ENCODE data around the gene CACNA1S.

Gene CACNA1S

DNA sequence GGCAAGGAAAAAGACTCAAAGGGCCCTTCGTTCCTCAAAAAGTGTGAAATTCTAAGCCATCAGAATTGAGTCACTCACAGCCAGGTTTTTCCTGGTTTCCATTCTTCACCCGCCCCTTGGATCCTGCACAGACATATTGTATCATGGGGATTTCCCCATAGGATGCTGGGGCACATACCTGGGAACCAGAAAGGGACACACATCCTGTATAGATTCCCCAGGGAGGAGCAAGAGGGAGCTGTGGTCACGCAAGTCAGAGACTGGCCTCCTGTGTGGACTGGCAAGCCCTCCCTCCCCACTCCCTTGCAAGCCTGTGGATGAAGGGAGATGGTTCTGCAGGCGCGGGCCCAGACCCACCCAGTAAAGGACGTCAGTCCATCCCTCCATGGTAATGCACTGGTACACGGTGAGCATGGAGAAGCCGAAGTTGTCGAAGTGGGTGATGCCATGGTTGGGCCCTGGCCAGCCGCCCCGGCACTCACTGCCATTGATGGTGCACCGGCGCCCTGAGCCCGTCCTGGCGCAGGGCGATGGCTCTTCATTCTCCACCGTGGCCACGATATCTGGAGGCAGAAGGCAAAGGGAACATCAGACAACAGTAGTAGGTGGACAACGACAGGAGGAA lies 23.2 kb downstream of the CACNA1S start:
- TF ChIP-seq Cebpa-rat (IDR thresholded peaks at IDR 0.05): no peak
- no peaks in the 10 kb centered on the region for H3K27me3 ChIP-seq

GRCh38 chr1:201088395-201088794 lies 23.8 kb downstream of the CACNA1S start:
- no peaks in the 10 kb centered on the region for H3K36me3 ChIP-seq
- no peak overlapping the region for H3K4me2 ChIP-seq
- no peaks in the 10 kb centered on the region for H3K9me3 ChIP-seq
- no peak overlapping the region for H3K9ac ChIP-seq
- no peak for TF ChIP-seq Cebpa-rat (IDR thresholded peaks at IDR 0.05)
- H3K27ac ChIP-seq: no peak overlapping the region
- H4K20me1 ChIP-seq: no peaks in the 10 kb centered on the region
- H3K4me3 ChIP-seq: no peak overlapping the region
- H3K4me1 ChIP-seq: peaks cover 26% of the 10 kb centered on the region
- no peaks in the 10 kb centered on the region for H3K27me3 ChIP-seq

More for the DNA sequence above, 23.2 kb downstream of the CACNA1S start:
- Histone ChIP-seq H3K4me3 (no peak overlapping the region), H3K9me3 (no peaks in the 10 kb centered on the region), H3K4me2 (no peak overlapping the region), H3K27ac (no peak overlapping the region), H3K9ac (no peak overlapping the region), H3K36me3 (no peaks in the 10 kb centered on the region), H4K20me1 (no peaks in the 10 kb centered on the region), H3K4me1 (peaks cover 24% of the 10 kb centered on the region)

DNA sequence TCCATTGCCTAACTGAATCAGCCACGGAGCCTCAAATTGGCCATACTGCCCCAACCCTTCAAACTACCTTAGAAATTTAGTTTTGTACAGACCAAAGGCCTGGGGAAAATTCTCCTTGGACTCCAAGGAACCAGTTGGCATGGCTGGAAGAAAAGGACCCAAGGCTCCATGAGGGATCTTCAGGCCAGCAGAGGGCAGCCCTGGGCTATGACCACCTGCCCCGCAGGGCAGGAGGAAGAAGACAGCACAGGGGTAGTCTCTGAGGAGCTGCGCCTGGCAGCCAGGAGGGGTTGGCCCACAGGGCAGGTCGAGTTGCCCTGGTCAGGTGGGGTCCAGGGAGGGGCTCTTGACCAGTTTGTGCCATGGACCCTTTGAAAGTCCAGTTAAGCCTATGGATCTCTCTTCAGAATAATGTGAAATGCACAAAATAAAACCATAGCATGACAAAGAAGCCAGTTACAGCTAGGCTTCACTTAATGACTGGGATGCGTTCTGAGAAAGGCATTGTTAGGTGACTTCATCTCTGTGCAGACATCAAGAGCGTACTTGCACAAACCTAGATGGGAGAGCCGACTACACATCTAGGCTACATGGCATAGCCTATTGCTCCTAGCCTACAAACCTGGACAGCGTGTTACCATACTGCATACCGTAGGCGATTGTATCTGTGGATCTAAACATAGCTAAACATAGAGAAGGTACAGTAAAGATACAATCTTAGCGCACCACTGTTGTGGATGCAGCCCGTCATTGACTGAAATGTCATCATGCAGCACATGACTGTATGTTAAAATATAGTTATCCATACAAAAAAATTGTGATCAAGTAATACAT lies 26.1 kb downstream of the CACNA1S start:
- Histone ChIP-seq H3K4me1 (peaks cover 26% of the 10 kb centered on the region), H3K36me3 (no peaks in the 10 kb centered on the region), H4K20me1 (no peaks in the 10 kb centered on the region), H3K27ac (no peak overlapping the region), H3K9ac (no peak overlapping the region), H3K9me3 (no peaks in the 10 kb centered on the region), H3K27me3 (no peaks in the 10 kb centered on the region), H3K4me2 (peak overlapping the region; percentile 7; the same call in 1 of the 2 replicates), H3K4me3 (no peak overlapping the region)
- no peak for TF ChIP-seq Cebpa-rat (IDR thresholded peaks at IDR 0.05)

DNA sequence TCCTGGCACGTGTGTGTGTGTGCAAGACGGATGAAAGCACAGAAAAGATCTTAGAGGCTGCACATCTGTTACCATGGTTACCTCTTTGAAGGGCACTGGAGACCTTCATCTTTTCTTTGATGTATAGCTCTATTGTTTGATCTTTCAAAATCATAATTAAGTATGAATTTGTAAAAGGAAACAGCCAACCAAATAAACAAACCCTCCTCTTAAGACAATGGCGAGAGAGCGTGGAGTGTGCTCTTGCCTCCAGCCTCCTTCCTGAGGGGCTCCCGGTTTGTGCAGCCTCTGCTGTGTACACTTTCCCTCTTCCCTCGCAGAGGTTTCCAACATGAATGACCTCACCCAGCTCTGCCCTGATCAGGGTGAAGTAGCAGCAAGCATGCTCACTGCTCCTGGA lies 27.9 kb downstream of the CACNA1S start:
- Histone ChIP-seq H3K9ac (no peak overlapping the region), H3K4me1 (peaks cover 31% of the 10 kb centered on the region), H3K27me3 (no peaks in the 10 kb centered on the region), H3K4me2 (peak overlapping the region; percentile 59), H4K20me1 (no peaks in the 10 kb centered on the region), H3K36me3 (no peaks in the 10 kb centered on the region), H3K9me3 (no peaks in the 10 kb centered on the region), H3K4me3 (no peak overlapping the region), H3K27ac (no peak overlapping the region)
- no peak for TF ChIP-seq Cebpa-rat (IDR thresholded peaks at IDR 0.05)

DNA sequence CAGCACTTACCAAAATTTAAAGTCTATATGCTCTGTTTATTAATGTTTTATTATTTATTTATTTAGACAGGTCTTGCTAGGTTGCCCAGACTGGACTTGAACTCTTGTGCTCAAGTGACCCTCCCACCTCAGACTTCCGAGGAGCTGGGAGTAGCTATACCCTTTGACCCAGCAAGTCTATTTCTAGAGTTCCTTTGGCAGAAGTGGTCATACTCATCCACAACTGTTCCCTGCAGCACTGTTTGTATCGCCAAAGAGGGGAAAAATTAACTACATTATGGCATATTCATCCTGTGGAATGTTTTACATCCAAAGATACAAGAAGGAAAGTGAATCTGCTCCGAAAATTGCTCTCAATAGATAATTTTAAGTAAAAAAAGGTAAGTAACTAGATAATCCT lies 28.5 kb downstream of the CACNA1S start:
- H3K9me3 ChIP-seq: no peaks in the 10 kb centered on the region
- no peak overlapping the region for H3K4me3 ChIP-seq
- H4K20me1 ChIP-seq: no peaks in the 10 kb centered on the region
- no peak for TF ChIP-seq Cebpa-rat (IDR thresholded peaks at IDR 0.05)
- H3K4me2 ChIP-seq: no peak overlapping the region
- H3K27me3 ChIP-seq: no peaks in the 10 kb centered on the region
- no peak overlapping the region for H3K9ac ChIP-seq
- no peak overlapping the region for H3K27ac ChIP-seq
- peaks cover 31% of the 10 kb centered on the region for H3K4me1 ChIP-seq
- no peaks in the 10 kb centered on the region for H3K36me3 ChIP-seq

DNA sequence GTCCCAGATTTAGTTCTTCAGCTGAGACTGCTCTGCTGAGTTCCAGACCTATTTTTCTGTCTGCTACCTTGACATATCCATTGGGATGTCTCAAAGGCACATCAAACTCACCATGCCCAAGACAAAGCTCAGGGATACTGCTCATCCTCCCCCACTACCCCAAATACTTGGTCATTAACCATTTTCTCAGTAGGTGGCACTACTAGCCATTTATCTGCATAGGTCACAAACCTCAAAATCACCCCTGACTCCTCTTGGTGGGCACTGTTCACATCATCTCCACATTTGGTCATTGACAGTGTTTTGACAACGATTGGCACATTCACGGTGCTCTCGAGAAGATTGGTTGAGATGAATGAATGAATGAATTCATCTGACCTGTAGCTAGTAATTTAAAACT lies 32.1 kb downstream of the CACNA1S start:
- no peaks in the 10 kb centered on the region for H3K36me3 ChIP-seq
- no peaks in the 10 kb centered on the region for H3K27me3 ChIP-seq
- no peaks in the 10 kb centered on the region for H4K20me1 ChIP-seq
- peaks cover 27% of the 10 kb centered on the region for H3K4me1 ChIP-seq
- no peaks in the 10 kb centered on the region for H3K9me3 ChIP-seq
- TF ChIP-seq Cebpa-rat (IDR thresholded peaks at IDR 0.05): no peak
- no peak overlapping the region for H3K4me2 ChIP-seq
- no peak overlapping the region for H3K4me3 ChIP-seq
- no peak overlapping the region for H3K27ac ChIP-seq
- H3K9ac ChIP-seq: no peak overlapping the region

- Histone ChIP-seq H3K4me1 (peaks cover 14% of the 10 kb centered on the region), H3K27me3 (no peaks in the 10 kb centered on the region), H3K36me3 (no peaks in the 10 kb centered on the region), H3K4me3 (no peak overlapping the region), H4K20me1 (no peaks in the 10 kb centered on the region), H3K9me3 (no peaks in the 10 kb centered on the region), H3K4me2 (0 out of 2 replicates have a peak overlapping the region, but pooled peaks have one; percentile 12), H3K9ac (no peak overlapping the region), H3K27ac (no peak overlapping the region)
- TF ChIP-seq Cebpa-rat (IDR thresholded peaks at IDR 0.05): no peak
Measured at GRCh38 chr1:201077736-201078135, 34.5 kb downstream of the CACNA1S start.

- H3K27me3 ChIP-seq: no peaks in the 10 kb centered on the region
- no peak overlapping the region for H3K4me3 ChIP-seq
- no peak for TF ChIP-seq Cebpa-rat (IDR thresholded peaks at IDR 0.05)
- peaks cover 14% of the 10 kb centered on the region for H3K4me1 ChIP-seq
- no peak overlapping the region for H3K27ac ChIP-seq
- no peaks in the 10 kb centered on the region for H3K36me3 ChIP-seq
- H3K9me3 ChIP-seq: no peaks in the 10 kb centered on the region
- no peak overlapping the region for H3K9ac ChIP-seq
- no peaks in the 10 kb centered on the region for H4K20me1 ChIP-seq
- H3K4me2 ChIP-seq: no peak overlapping the region
Measured at GRCh38 chr1:201077116-201077515, 35.1 kb downstream of the CACNA1S start.

GRCh38 chr1:201076092-201076491 lies 36.1 kb downstream of the CACNA1S start:
- no peak overlapping the region for H3K4me2 ChIP-seq
- H3K36me3 ChIP-seq: no peaks in the 10 kb centered on the region
- H3K4me3 ChIP-seq: no peak overlapping the region
- H4K20me1 ChIP-seq: no peaks in the 10 kb centered on the region
- no peak overlapping the region for H3K9ac ChIP-seq
- H3K27me3 ChIP-seq: no peaks in the 10 kb centered on the region
- no peak overlapping the region for H3K27ac ChIP-seq
- H3K4me1 ChIP-seq: peaks cover 21% of the 10 kb centered on the region
- no peaks in the 10 kb centered on the region for H3K9me3 ChIP-seq
- TF ChIP-seq Cebpa-rat (IDR thresholded peaks at IDR 0.05): no peak

DNA sequence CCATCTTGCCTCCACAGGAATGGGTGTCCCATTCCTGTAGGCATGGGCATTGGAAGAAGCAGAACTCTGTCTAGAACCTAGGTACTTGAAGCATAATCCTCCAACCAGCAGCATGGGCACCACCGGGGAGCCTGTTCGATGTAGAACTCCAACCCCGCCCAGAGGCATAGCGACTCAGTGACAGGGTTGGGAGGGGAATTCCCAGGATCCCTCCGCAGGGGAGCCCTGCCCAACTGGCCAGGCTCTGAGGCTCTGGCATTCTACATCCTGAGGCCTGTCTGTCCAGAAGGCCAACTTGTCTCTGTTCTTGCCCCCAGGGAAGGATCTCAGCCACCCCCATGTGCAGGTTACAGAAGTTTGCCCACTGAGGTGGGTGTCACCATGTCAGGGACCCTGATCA lies 38.2 kb downstream of the CACNA1S start:
- peaks cover 25% of the 10 kb centered on the region for H3K4me1 ChIP-seq
- H3K9me3 ChIP-seq: no peaks in the 10 kb centered on the region
- no peak overlapping the region for H3K4me3 ChIP-seq
- TF ChIP-seq Cebpa-rat (IDR thresholded peaks at IDR 0.05): no peak
- H3K9ac ChIP-seq: no peak overlapping the region
- H4K20me1 ChIP-seq: no peaks in the 10 kb centered on the region
- H3K4me2 ChIP-seq: no peak overlapping the region
- no peaks in the 10 kb centered on the region for H3K27me3 ChIP-seq
- H3K27ac ChIP-seq: no peak overlapping the region
- H3K36me3 ChIP-seq: no peaks in the 10 kb centered on the region

Data from BLaER1 (cell line).